Activated naive CD8-positive, alpha-beta T cell treated with anti-CD3 and anti-CD28 coated beads, Interleukin-2, amount 10 ng/mL, durations not matched to agents 7 days and 5 days (primary cell): Measurements from ENCODE around the gene CRYBG2. TPM values are rescaled to one million over a fixed set of nuclear protein-coding genes. Genes with fewer than 3 reads are reported as not detected.

Experiments
- ATAC-seq: fragments of 150-1000 bp; cut with Tn5 transposase; one replicate; pipeline ENCODE4 v1.10.0; 2021; ENCODE audit warnings: low read depth, moderate library complexity
- POLR2A ChIA-PET: fragments of 350-600 bp; sonication (Branson Sonifier 250); formaldehyde crosslinking; loops from one replicate; lab custom pipeline; 2021; ENCODE audit warnings: antibody characterized with exemption; lab: Charles Lee
- DNase-seq: peaks from one replicate; pipeline ENCODE4 v3.0.0; 2021
- H3K27ac Mint-ChIP-seq: one replicate; pipeline ENCODE4 v1.8.0; 2022; ENCODE audit warnings: mild to moderate bottlenecking, mixed read lengths
- H3K27me3 Mint-ChIP-seq: one replicate; pipeline ENCODE4 v1.8.0; 2022; ENCODE audit warnings: mild to moderate bottlenecking, moderate library complexity, mixed read lengths
- H3K36me3 Mint-ChIP-seq: one replicate; pipeline ENCODE4 v1.8.0; 2021; ENCODE audit warnings: mild to moderate bottlenecking, mixed read lengths
- H3K4me1 Mint-ChIP-seq: one replicate; pipeline ENCODE4 v1.8.0; 2021; ENCODE audit warnings: mixed read lengths
- H3K4me3 Mint-ChIP-seq: one replicate; pipeline ENCODE4 v1.8.0; 2022; ENCODE audit warnings: mild to moderate bottlenecking, moderate library complexity, mixed read lengths
- H3K9me3 Mint-ChIP-seq: one replicate; pipeline ENCODE4 v1.8.0; 2021; ENCODE audit warnings: mixed read lengths
- total RNA-seq, 2 experiments: library from RNA; stranded (reverse); gene quantifications; one replicate each; pipeline ENCODE4 v1.2.3, GENCODE V29; 2021

CRYBG2 gene
- total RNA-seq, 2 experiments from 2014 or later, result 7.9 to 10.3 TPM

DNA sequence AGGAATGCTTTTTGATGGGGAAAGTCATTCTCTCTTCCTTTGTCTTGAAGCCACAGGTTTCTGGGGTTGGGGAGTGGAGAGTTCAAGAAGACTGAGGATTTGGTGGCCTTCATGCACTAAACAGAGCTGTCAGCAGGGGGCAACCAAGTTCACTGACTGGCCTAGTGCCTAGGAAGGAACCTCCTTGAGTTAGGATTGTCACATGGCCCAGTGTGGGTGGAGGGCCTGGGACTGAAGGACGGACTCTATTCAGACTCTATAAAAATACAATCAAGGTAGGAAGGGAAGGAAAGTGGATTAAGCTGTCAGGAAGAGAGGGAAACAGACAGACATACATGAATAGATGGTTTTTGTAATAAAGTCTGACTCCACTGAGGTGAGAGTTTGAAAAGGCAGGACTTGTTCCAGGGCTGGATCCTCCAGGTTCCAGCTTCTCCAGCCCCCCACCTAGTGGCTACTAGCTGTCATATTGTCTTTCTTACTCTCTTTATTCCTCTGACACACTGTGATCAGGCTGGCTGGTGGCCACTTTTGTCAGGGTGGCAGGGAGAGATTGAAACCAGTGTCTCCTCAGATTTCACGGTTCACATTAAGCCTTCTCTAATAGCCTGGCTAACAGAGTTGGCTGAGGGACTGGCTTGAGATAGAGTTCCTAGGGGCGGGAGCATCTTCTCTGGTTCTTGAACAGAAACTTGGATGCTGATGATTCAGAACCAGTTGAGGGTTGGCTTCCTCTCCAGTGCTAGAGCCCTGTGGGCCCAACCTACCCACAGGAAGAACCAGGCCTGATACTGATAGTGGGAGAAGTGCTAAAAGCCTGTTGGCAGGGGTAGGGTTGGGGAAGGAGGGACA is 78.1 kb downstream of the CRYBG2 start:
- no peaks in the 10 kb centered on the region for H3K27me3 Mint-ChIP-seq
- POLR2A ChIA-PET, result interaction anchor here (0.7 to 20.6 kb wide), 8 partner anchors 9 to 196 kb away, joined by 3 to 1079 read pairs (median 4); partner anchors contain the start of genes CD52, HMGN2 and UBXN11
- H3K36me3 Mint-ChIP-seq, result peaks cover 38% of the 10 kb centered on the region
- peaks cover 48% of the 10 kb centered on the region for H3K4me1 Mint-ChIP-seq
- peak overlapping the region; percentile 70 for H3K4me3 Mint-ChIP-seq
- DNase-seq (peak; percentile 73), ATAC-seq (peak; percentile 62)
- no peaks in the 10 kb centered on the region for H3K9me3 Mint-ChIP-seq
- H3K27ac Mint-ChIP-seq, result peak overlapping the region; percentile 90

DNA sequence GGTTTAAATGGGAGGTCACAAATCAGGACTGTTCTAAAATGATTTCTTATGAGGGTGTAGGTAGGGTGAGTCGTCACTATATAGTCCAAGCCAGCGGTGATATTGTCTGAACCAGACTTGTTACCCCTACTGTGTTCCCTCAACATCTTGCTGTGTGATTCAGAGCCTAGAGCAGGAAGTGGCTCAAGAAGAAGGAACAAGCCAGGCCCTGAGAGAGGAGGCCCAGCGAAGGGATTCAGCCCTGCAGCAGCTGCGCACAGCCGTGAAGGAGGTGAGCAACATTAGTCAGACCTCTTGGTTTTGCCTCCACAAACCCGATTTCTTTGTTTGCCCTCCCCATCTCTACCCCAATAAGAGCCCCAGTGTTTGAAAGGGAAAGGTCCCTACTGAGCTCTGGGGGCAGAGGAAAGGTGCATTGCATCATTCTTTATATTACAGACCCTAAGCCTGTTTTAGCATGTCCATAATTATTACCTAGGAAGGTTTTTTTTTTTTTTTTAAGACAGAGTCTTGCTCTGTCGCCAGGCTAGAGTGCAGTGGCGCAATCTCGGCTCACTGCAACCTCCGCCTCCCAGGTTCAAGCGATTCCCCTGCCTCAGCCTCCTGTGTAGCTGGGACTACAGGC is 79.0 kb downstream of the CRYBG2 start:
- DNase-seq, result no peak
- Mint-ChIP-seq H3K9me3 (no peaks in the 10 kb centered on the region), H3K27me3 (no peaks in the 10 kb centered on the region), H3K4me3 (no peak overlapping the region), H3K27ac (peak overlapping the region; percentile 60), H3K4me1 (peaks cover 48% of the 10 kb centered on the region), H3K36me3 (peaks cover 41% of the 10 kb centered on the region)
- POLR2A ChIA-PET, result interaction anchor here (0.9 to 20.6 kb wide), 7 partner anchors 8 to 142 kb away, joined by 3 to 1079 read pairs (median 4); partner anchors contain the start of genes CD52 and UBXN11
- no peak for ATAC-seq

Other genes with a start within 250 kb of the CRYBG2 start
- 10 to 100 TPM; 21.2 to 22.1 TPM for gene PDIK1L, start 242.3 kb downstream of the CRYBG2 start, total RNA-seq
- gene FAM110D, start 195.1 kb downstream of the CRYBG2 start, total RNA-seq, result not detected
- not detected for gene C1orf232, start 185.2 kb downstream of the CRYBG2 start, total RNA-seq
- gene ZNF593, start 184.2 kb downstream of the CRYBG2 start, total RNA-seq, result 10 to 100 TPM; 26.5 to 31.0 TPM
- gene ZNF593OS, start 182.3 kb downstream of the CRYBG2 start, total RNA-seq, result not detected
- 1 to 10 TPM; 4.5 to 6.0 TPM for gene CNKSR1, start 176.6 kb downstream of the CRYBG2 start, total RNA-seq
- gene CATSPER4, start 163.5 kb downstream of the CRYBG2 start, total RNA-seq, result not detected
- gene CEP85, start 119.9 kb downstream of the CRYBG2 start, total RNA-seq, result 10 to 100 TPM; 36.0 to 37.2 TPM
- 100 to 1,000 TPM; 531 to 542 TPM for gene SH3BGRL3, start 74.0 kb downstream of the CRYBG2 start, total RNA-seq
- gene UBXN11, start 47.5 kb downstream of the CRYBG2 start, total RNA-seq, result 10 to 100 TPM; 60.5 to 64.1 TPM
- 1,000 to 10,000 TPM; 1,078 to 1,088 TPM for gene CD52, start 36.2 kb downstream of the CRYBG2 start, total RNA-seq
- gene ZNF683, start 18.6 kb upstream of the CRYBG2 start, total RNA-seq, result 1 to 10 TPM; 9.3 to 9.9 TPM
- gene LIN28A, start 56.7 kb upstream of the CRYBG2 start, total RNA-seq, result not detected
- gene DHDDS, start 78.2 kb upstream of the CRYBG2 start, total RNA-seq, result 10 to 100 TPM; 45.9 to 48.2 TPM
- 100 to 1,000 TPM; 812 to 846 TPM for gene HMGN2, start 118.3 kb upstream of the CRYBG2 start, total RNA-seq
- 100 to 1,000 TPM; 138 to 153 TPM for gene RPS6KA1, start 175.6 kb upstream of the CRYBG2 start, total RNA-seq